AG10803 (cell line): ENCODE measurements around the gene MPP1.

Experiments
- DNase-seq: peaks from one replicate; pipeline ENCODE4 v3.0.0; 2010; ENCODE audit warnings: low read depth
- H3K4me3 ChIP-seq: 2 replicates; pipeline ENCODE4 v1.5.1; 2011; ENCODE audit warnings: mild to moderate bottlenecking, low read length, control low read depth
- TF ChIP-seq, protein P1 (sequence below): conservative IDR thresholded peaks from 2 replicates; pipeline ENCODE4 v1.5.1; 2011; ENCODE audit warnings: mild to moderate bottlenecking, low read length, control low read depth, inconsistent platforms

The MPP1 gene

DNA sequence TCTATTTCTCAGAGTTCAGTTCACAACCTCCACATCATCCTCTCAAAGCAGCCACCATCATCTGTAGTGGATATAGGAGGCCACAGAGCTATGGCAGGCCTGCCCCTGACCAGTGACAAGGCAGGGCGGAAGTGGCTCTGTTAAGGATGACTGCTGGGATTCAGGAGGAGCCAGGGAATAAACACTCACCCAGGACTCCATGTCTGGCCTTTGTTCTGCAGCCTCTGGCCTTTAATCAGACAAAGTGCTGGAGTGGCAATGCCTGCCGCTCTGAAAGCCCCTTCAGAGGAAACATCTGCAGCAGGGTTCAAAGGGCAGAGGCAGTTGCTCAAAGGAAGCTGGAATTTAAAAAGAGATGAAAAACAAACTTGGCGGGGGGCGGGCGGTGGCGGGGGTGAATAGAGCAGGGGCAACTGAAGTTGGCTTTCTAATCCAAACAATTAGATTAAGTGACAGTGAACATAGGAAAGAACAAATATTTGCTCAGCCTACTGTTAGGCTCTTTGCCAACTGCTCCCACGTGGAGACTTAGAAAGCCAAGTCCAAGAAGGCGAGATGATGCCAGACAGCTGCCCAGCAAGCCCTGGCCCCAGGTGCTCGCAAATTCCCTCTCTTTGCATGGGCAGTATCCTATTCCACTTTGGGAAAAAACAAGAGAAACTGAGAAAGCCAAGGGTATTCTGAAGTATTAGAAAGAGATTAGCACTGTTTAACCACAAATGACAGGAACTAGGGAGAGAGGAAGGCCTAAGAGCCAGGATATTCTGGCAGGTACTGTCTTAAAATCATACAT, 5.5 kb downstream of the MPP1 start:
- TF ChIP-seq, protein P1, sequence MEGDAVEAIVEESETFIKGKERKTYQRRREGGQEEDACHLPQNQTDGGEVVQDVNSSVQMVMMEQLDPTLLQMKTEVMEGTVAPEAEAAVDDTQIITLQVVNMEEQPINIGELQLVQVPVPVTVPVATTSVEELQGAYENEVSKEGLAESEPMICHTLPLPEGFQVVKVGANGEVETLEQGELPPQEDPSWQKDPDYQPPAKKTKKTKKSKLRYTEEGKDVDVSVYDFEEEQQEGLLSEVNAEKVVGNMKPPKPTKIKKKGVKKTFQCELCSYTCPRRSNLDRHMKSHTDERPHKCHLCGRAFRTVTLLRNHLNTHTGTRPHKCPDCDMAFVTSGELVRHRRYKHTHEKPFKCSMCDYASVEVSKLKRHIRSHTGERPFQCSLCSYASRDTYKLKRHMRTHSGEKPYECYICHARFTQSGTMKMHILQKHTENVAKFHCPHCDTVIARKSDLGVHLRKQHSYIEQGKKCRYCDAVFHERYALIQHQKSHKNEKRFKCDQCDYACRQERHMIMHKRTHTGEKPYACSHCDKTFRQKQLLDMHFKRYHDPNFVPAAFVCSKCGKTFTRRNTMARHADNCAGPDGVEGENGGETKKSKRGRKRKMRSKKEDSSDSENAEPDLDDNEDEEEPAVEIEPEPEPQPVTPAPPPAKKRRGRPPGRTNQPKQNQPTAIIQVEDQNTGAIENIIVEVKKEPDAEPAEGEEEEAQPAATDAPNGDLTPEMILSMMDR: no peak
- DNase-seq: no peak
- no peak overlapping the region for H3K4me3 ChIP-seq

GRCh38 chrX:154797006-154797405, 8.3 kb downstream of the MPP1 start:
- DNase-seq: no peak
- TF ChIP-seq, protein P1: no peak
- H3K4me3 ChIP-seq: no peak overlapping the region

GRCh38 chrX:154795016-154795415, 10.3 kb downstream of the MPP1 start:
- DNase-seq: no peak
- H3K4me3 ChIP-seq: no peak overlapping the region
- TF ChIP-seq, protein P1: no peak

DNA sequence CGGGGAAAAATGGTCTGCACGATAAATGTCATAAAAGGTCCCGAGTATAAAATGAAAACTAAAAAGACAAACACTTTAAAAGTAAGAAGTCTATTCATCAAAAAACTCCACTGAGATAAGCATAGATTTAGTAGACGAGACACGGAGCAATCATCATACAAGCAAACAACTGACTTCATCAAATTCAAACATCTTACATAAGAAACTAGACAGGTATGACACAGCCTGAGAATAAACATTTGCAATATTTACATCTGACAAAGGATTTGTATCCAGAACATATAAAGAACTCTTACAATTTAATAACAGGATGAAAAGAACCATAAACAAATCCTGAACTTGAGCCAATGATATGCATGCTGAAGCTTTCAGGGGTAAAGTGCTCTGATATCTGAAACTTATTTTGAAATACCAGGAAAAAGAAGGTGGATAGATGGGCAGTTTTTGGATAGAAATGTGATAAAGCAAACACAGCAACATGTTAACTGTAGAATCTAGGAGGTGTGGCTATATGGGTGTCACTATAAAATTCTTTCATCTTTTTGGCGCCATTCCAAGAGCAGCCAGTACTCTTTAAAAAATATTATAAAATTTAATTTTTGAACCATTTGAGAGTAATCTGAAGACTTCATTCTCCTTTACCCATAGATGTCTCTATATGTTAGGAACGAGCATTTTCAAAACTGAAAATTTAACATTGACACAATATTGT, 12.0 kb downstream of the MPP1 start:
- DNase-seq: no peak
- TF ChIP-seq, protein P1: no peak
- no peak overlapping the region for H3K4me3 ChIP-seq

DNA sequence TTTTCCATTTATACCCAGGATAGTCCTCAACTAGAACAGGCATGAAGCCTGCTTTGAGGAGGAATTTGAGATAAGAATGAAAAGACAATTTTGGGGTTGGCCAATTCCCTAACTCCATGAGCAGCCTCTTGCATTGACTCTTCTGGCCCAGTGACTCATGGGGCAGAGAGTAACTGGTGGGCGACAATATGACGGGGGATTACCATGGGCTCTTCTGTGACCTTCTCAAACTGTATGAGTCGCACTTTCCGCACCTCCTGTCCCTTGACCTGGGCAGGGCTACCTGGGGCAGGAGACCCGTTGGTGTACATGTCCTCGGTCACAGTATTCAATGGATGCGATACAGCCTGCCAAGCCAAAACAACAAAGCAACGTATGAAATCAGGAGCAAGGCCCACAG, 13.3 kb downstream of the MPP1 start:
- TF ChIP-seq, protein P1: no peak
- DNase-seq: no peak
- H3K4me3 ChIP-seq: no peak overlapping the region

DNA sequence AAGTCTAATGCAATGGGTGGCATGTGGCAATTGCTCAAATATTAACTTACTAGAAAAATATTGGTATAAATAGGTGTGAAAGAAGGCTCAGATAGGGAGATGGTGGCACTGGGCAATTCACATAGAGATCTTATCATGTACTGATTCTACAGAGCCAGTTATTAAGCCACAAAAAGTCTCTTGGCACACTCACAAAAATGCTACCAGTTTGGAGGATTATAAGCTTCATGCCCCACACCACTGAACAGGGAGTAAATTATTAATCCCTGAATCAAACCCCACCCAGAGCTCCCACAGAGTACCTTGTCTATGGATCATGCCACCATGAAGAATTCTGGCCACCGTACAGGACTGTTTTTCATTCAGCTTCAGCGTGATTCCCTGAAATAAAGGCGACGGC, 13.8 kb downstream of the MPP1 start:
- H3K4me3 ChIP-seq: no peak overlapping the region
- DNase-seq: no peak
- TF ChIP-seq, protein P1: no peak

- no peak for DNase-seq
- TF ChIP-seq, protein P1: no peak
- H3K4me3 ChIP-seq: no peak overlapping the region
These were observed 19.6 kb downstream of the MPP1 start for GRCh38 chrX:154785716-154786115.
